ENCODE measurements around the gene CACUL1. TPM values are rescaled to one million over a fixed set of nuclear protein-coding genes. Genes with fewer than 3 reads are reported as not detected.
"Not testable (repeated sequence)": the region's sequence is repeated elsewhere in the genome, so short reads cannot be mapped to it uniquely, and the experiment has no call there.

CACUL1 gene
- polyA plus RNA-seq, 3 donors, result 4.1 to 8.7 (median 7.6) TPM

DNA sequence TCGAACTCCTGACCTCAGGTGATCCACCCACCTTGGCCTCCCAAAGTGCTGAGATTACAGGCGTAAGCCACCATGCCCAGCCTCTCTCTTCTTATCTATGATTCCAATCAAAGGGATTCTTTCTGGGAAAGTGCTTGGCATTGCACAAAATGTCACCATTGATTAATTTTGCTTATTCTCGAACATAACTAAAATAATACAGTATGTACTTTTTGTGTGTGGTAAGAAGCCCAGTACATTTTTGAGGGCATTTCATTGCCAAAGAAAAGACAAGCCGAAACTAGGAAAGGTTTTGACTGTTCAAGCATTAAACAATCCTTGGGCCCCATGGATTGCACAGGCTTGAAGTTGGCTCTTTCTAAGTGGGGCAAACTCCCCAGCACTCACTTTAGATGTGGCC lies 18.3 kb upstream of the CACUL1 start:
- H3K27ac ChIP-seq (ENCODE audit: low read depth, low read length), result no peak overlapping the region
- WGBS, 3 donors, result 75 to 89% (median 88%) methylated on average over 4 of the region's 4 CpGs

DNA sequence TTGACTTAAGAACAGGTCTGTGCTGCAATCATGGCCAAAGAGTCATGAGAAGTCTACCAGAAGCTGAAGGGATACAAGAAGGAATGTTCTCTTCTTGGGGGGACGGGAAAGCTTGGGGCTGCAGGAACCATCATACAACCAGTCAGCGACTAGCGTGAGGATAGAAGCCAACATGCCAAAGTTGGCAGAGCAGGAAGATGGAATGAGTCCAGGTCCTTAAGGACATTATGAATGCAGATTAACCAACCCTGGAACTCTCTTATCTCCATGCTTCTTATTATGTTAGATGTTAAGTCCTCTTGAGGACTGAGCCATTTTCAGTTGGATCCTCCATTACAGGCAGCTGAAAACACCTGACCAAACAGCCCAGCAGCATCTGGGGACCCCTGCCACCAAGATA lies 17.2 kb upstream of the CACUL1 start:
- WGBS, 3 donors, result 88 to 93% (median 93%) methylated on average over 3 of the region's 3 CpGs

DNA sequence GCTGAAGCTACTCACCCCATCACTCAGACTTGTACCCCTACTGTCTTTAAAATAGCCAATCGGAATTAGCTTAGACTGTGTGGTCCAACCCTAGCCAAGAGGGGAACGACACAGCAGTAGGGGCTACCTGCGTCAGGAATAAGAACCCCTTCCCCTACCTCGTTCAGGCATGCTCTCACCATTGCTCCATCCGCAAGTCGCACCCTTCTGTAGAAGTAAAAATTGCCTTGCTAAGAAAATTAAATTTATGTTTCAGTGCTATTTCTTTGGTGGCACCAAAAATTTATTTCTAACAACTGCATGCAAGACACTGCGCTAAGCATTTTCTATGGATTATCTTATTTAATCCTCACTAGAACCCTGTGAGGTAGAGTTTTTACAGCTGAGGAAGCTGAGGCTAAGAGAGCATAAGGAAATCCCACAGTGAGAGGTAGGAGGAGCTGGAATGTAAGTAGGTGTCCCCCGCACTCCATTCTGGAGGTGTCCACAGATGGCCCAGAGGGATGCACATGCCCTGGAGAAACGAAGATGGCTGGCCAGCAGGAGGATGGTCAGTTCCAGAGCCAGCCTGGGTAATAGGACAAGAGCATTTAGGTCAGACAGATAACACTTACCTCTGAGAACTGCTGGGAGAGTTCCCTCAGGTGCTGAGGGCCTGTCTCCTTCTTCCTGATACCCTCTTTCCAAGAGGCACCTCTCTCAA lies 15.3 kb upstream of the CACUL1 start:
- H3K27ac ChIP-seq (ENCODE audit: low read depth, low read length), result no peak overlapping the region
- 90 to 92% (median 92%) methylated on average over 9 of the region's 9 CpGs for WGBS, 3 donors

More for the DNA sequence above, 17.2 kb upstream of the CACUL1 start:
- no peak overlapping the region for H3K27ac ChIP-seq (ENCODE audit: low read depth, low read length)

DNA sequence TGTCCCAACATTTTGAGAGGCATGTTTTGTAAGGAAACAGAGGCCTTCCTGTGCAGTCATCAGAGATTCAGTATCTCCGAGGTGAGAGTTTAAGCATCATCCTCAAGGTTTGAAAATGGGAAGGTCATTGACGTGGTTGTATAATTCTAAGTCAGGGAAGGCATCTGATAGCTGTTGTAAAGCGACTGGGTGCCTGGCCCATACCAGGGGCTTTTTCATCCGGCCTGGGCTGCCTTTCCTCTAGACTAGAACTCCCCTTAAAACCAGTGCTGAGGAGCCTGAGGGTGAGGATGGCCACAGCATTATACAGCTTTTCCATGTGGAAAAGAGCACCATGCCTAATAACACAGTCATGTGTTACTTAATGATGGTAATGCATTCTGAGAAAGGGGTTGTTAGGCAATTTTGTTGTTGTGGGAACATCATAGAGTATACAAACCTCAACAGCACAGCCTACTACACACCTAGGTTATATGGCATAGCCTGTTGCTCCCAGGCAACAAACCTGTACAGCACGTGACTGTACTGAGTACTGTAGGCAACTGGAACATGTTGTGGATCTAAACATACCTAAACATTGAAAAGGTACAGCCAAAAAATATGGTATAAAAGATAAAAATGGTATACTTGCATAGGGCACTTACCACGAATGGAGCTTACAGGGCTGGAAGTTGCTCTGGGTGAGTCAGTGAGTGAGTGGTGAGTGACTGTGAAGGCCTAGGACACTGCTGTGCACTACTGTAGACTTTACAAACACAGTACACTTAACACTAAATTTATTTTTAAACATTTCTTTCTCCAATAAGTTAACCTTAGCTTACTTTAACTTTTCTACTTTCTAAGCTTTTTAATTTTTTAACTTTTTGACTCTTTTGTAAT lies 13.5 kb upstream of the CACUL1 start:
- no peak overlapping the region for H3K27ac ChIP-seq (ENCODE audit: low read depth, low read length)
- 86 to 90% (median 87%) methylated on average over 6 of the region's 6 CpGs for WGBS, 3 donors

DNA sequence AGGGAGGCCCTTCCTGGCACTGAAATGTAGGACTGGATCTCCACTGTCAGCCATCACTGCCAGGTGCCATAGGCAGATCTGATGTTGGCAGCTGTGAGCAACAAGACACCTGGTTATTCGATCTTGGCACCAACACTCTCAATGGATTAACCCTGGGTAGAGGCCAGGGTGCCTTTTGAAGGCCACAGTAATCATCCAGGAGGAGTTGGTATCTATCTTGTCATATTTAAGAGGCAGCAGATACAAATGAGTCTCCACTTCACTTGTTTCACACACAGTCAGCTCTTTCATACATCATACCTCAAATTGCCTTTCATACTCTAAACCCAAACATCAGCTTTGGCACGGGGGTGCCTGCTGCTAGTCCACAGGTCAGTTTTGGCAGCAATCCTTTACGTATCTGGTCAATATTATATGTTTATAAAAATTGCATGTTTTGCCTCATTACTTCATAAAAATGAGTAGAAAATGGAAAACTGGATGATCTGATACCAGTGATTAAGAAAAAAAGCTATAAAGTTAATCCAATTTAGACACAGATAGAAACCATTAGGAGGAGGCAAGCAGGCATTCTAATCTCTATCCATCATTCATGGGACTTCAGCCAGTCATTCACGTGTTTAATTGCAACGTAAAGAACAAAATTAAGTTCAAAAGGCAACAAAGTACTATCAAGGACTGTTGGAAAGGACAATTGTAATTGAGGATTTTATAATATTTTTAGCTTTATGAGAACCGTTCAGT lies 12.7 kb upstream of the CACUL1 start:
- 77 to 82% (median 81%) methylated on average over 6 of the region's 6 CpGs for WGBS, 3 donors
- H3K27ac ChIP-seq (ENCODE audit: low read depth, low read length), result no peak overlapping the region

DNA sequence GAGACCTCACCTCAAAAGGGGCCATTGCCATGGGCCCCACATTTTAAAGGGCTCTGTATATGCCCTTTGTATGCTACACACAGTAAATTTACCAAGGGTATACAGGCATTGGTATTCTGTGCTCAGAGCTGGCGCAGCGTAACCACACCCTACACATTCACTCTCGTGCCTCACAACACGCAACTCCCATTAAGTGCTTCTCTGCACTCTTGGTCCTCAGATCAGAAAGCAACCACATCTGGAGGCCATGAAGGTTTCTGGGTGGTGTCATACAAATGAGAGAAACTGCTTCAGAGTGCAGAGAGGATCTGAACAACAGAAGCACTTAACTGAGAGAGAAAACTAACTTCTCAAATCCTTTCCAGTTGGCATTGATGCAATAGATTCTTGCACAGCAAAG lies 9.4 kb upstream of the CACUL1 start:
- no peak overlapping the region for H3K27ac ChIP-seq (ENCODE audit: low read depth, low read length)
- WGBS, 3 donors, result 94 to 97% (median 96%) methylated on average over 4 of the region's 4 CpGs

GRCh38 chr10:118763202-118763988 lies 8.6 kb upstream of the CACUL1 start:
- WGBS, 3 donors, result 78 to 89% (median 85%) methylated on average over 3 of the region's 3 CpGs
- H3K27ac ChIP-seq (ENCODE audit: low read depth, low read length), result no peak overlapping the region

- no peak overlapping the region for H3K27ac ChIP-seq (ENCODE audit: low read depth, low read length)
- 95 to 96% (median 96%) methylated on average over 26 to 36 of the region's 36 CpGs for WGBS, 3 donors
Observed at GRCh38 chr10:118760265-118760664, 5.5 kb upstream of the CACUL1 start.

GRCh38 chr10:118758449-118758848 lies 3.7 kb upstream of the CACUL1 start:
- 67 to 94% (median 69%) methylated on average over 1 of the region's 1 CpG for WGBS, 3 donors
- no peak overlapping the region for H3K27ac ChIP-seq (ENCODE audit: low read depth, low read length)

DNA sequence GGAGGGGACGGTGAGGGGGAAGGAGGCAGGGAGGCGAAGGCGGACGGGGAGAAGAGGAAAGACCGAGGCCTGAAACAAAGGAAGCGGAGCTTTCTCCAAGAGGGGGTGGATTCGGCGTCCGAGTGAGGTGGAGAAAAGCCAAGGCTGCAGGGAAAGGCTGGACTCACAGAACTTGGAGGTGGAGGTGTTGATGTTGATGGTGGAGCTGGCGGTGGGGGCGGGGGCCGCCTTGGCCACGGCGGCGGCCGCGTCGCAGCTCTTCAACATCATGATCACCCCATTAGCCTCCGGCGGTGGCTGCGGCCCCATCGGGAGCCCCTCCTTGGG lies 578 bp downstream of the CACUL1 start:
- H3K27ac ChIP-seq (ENCODE audit: low read depth, low read length), result no peak overlapping the region
- WGBS, 3 donors, result 0% methylated on average over 14 to 22 of the region's 22 CpGs

DNA sequence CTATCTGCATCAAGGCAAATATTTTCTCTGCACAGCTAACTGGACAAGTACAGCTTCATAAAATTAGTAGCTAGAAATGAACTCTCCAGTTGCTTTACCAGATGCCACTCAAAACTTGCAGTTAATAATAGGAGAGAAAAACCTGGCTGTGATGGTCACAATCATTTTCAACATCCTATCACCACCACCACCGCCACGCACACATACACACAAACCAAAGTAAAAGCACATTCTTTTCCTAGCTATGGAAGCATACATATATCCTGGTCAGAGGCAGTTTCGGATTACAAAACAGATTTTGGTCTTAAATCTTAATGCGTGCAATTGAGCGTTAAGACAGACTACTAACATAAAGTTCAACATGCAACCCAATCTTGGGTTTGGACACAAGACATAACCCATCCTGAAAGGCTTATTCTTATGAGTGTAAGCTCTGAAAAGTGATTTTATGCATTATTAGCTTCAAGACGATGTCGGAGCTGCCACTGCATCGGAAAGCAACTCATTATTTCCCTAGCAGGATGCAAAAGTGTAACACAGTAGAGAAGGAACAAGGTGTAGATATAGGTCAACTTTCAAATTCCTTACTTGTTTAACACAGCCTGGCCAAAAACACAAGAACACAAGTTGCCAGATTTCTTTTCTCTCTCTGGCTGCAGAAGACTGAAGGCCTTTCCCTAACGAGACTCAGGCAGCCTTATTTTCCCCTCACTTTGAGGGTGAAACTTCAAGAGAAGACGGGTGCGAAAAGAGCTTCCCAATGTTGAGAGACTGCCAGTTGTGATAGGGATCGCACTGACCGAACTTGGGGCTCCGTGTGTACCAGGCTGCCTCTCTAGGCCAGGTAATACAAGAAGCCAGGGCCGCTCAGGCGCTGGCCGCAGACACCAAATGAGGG lies 1.2 kb downstream of the CACUL1 start:
- 2 to 5% (median 4%) methylated on average over 17 of the region's 17 CpGs for WGBS, 3 donors
- no peak overlapping the region for H3K27ac ChIP-seq (ENCODE audit: low read depth, low read length)

GRCh38 chr10:118752409-118752808 lies 2.4 kb downstream of the CACUL1 start:
- no peak overlapping the region for H3K27ac ChIP-seq (ENCODE audit: low read depth, low read length)
- 64 to 92% (median 86%) methylated on average over 3 of the region's 3 CpGs for WGBS, 3 donors

GRCh38 chr10:118751265-118751664 lies 3.5 kb downstream of the CACUL1 start:
- no peak overlapping the region for H3K27ac ChIP-seq (ENCODE audit: low read depth, low read length)
- whole genome bisulfite sequencing, 3 donors, result 89 to 100% (median 99%) methylated on average over 1 of the region's 1 CpG

- 55 to 90% (median 86%) methylated on average over 6 of the region's 6 CpGs for WGBS, 3 donors
- no peak overlapping the region for H3K27ac ChIP-seq (ENCODE audit: low read depth, low read length)
Observed at GRCh38 chr10:118748041-118748440, 6.7 kb downstream of the CACUL1 start.

- whole genome bisulfite sequencing, 3 donors, result 74 to 83% (median 78%) methylated on average over 4 of the region's 4 CpGs
- no peak overlapping the region for H3K27ac ChIP-seq (ENCODE audit: low read depth, low read length)
Observed at GRCh38 chr10:118746246-118746645, 8.5 kb downstream of the CACUL1 start.

- H3K27ac ChIP-seq (ENCODE audit: low read depth, low read length), result no peak overlapping the region
- WGBS, 3 donors, result 90 to 99% (median 96%) methylated on average over 4 of the region's 4 CpGs
Observed at GRCh38 chr10:118745056-118745455, 9.7 kb downstream of the CACUL1 start.

DNA sequence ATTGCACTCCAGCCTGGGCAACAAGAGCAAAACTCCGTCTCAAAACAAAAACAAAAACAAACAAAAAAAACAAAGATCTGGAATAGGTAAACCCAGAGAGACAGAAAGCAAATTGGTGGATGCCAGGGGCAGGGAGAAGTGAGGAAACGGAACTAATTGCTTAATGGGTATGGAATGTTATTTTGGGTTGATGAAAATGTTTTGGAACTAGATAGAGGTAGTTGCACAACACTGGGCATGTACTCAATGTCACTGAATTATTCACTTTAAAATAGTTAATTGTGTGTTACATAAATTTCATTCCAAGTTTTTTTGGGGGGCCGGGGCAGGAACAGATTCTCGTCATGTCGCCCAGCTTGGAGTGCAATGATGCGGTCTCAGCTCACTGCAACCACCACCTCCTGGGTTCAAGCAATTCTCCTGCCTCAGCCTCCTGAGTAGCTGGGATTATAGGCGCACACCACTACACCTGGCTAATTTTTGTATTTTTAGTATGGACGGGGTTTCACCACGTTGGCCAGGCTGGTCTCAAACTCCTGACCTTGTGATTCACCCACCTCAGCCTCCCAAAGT lies 10.3 kb downstream of the CACUL1 start:
- H3K27ac ChIP-seq (ENCODE audit: low read depth, low read length), result not testable (repeated sequence)
- 76 to 88% (median 82%) methylated on average over 9 of the region's 9 CpGs for WGBS, 3 donors
